Stromal cell of bone marrow (primary cell): ENCODE data around the gene PHF14.

ENCODE experiments used
- DNase-seq: peaks from one replicate; pipeline ENCODE4 v3.0.0-alpha.2; 2012; ENCODE audit warnings: low read depth

Gene PHF14

DNA sequence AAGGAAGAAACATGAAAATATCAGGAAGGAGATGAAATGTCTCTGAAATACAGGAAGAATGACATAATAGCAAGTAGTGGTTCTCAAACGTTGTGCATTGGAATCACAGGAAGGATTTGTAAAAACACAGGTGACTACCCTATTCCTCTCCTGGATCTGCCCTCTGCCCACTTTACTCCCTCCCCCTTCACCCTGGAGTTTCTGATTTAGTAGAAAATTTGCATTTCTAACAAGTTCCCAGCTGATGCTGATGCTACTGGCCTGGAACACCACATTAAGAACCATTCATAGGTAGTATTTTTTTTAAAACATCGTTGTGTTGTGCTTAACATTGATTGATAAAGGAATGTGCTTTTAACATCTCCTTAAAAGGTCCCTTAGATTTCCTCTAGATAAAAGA is 130.9 kb downstream of the PHF14 start:
- no peak for DNase-seq

GRCh38 chr7:11109659-11110058 is 136.0 kb downstream of the PHF14 start:
- no peak for DNase-seq

GRCh38 chr7:11120068-11120664 is 146.5 kb downstream of the PHF14 start:
- no peak for DNase-seq

GRCh38 chr7:11120675-11121220 is 147.1 kb downstream of the PHF14 start:
- DNase-seq: no peak

- no peak for DNase-seq
These were observed 151.3 kb downstream of the PHF14 start for GRCh38 chr7:11124856-11125559.

DNA sequence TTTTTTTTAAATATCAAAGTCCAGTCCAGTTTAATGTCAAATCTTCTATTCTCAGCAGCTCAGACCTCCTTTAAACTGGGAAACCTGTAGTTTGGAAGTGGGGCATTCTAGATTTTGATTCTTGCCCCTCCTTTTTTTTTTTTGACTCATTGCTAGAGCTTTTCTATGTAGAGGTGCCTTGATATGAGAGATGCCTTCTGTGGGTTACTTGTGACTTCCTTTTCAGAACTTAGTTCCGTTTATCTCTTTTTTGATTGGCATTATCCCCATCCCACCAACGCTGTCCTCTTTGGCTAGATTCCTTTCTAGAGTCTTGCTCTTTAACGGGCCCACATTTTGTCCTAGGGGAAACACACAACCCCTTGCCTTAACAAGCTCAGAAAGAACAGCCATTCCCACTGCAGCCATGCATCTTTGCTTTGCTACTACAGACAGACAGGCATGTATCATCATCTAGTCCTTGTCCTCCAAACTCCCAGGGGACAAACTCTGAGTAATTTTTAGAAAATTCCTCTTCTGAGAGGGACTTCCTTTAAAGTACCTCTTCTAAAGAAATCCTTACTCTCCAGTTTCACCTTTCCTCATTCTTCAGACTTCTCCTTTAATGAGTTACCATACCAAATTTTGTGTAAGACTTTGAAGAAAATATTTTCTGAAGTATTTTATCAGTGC is 153.6 kb downstream of the PHF14 start:
- DNase-seq: no peak

DNA sequence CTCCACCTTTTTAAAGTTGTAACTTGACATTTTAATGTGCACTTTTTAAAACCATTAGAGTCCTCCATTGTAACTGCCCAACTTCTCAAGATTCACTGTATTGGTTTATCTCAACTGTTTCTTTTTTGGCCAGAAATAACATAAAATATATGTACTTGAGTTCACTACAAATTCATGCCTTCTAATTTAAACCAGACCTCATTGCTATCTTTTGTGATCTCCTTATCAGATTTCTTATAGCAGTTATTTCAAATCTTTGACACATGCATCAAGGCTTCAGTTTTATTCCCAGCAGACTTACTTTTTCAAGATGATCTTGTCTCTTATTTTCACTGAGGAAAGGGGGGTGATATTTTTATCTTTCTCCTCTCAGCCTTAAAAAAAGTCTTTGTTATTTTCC is 154.3 kb downstream of the PHF14 start:
- DNase-seq: no peak

GRCh38 chr7:11128498-11128897 is 154.8 kb downstream of the PHF14 start:
- DNase-seq: no peak

DNA sequence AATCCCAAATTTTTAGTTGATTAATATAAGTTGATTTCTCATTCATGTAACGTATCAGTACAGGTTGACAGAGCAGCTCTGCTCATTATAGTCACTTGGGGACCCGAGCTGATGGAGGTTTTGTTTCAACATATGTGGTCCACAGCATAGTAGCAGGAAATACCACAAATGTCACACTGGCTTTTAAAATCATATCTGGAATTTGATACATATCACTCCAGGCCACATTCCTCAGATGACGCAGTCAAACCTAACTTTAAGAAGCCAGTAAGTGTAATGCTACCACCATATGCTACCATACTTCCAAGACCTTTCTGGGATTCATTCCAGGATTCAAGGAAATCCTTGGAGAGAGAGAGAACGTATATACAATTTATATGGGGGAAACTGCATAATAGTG is 156.3 kb downstream of the PHF14 start:
- peak; percentile 9 for DNase-seq

GRCh38 chr7:11130601-11131000 is 156.9 kb downstream of the PHF14 start:
- DNase-seq: no peak

GRCh38 chr7:11133436-11133959 is 159.8 kb downstream of the PHF14 start:
- no peak for DNase-seq

- no peak for DNase-seq
These were observed 161.9 kb downstream of the PHF14 start for GRCh38 chr7:11135573-11135972.

DNA sequence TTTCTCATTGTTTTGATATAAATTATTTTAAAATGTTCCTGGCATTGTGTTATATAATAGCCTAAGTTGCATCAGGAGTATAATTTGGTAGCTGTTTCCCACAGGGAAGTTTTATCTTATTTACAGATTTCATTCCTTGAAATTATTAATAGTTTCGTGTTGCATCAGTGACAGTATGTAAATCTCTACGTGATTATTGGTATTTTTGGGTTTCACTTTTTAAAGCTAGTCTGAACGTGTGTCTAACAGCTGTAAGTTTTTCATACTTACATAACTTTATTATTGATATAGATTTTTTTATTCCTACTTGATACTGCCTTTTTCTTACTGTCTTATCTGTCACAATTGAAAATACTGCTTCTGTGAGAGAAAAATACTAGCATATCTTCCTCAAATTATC is 167.9 kb downstream of the PHF14 start:
- DNase-seq: no peak

GRCh38 chr7:11153694-11154093 is 180.0 kb downstream of the PHF14 start:
- DNase-seq: no peak

DNA sequence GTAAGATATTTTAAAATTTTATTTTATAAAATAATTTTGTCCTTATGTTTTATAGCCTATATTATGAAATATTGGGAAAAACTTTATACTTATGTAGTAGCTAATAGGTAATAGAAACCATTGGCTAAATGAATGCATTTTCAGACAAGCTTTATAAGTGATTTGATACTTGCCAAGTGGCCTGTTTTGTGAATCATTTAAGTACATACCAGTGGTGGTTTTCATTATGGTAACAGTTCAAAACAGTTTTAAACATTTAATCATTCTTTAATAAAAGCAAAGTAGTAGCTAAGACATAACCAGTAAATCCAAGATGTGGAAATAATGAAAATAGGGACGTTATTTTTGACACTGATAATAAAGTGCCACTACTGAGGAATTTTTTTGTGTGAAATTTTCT is 182.2 kb downstream of the PHF14 start:
- peak; percentile 55 for DNase-seq

- DNase-seq: no peak
These were observed 187.8 kb downstream of the PHF14 start for GRCh38 chr7:11161499-11161898.

GRCh38 chr7:11163220-11163619 is 189.5 kb downstream of the PHF14 start:
- no peak for DNase-seq

DNA sequence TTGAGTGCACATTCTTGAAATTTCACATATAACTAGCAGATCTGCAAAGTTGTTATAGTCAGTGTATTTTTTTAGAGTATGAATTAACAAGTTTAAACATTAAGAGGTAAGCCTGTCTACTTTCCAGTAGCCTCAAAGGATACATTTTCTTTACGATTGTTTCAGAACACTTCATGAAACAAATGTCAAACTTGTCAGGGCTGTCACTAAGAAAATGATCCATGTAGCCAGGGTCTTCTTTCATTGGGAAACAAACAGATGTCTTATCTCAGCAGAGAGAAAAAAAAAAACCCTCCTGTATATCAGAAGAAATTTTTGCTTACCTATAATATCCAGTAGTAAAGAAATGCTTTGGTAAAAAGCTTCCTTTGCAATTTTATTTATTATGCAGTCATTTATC is 192.4 kb downstream of the PHF14 start:
- DNase-seq: no peak

- DNase-seq: no peak
These were observed 195.0 kb downstream of the PHF14 start for GRCh38 chr7:11168650-11169170.

DNA sequence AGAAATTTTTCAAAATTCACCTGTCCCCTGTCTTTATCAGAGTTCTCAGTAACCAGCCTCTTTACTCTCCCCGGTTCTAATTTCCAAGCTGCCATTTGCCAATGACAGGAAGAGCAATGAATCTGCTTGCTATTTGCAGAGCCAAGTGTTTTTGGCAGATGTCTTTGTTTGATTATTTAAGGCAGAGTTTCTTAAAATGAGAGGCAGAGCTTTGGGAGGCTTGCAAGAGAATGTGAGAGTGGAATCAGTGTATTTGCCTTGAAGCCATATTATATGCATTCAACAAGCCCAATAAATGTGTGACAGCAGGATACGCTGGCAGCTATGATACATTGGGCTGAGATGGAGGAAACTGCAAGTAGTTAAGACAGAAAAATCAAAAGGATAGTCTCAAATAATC is 196.5 kb downstream of the PHF14 start:
- no peak for DNase-seq

GRCh38 chr7:11170863-11171568 is 197.3 kb downstream of the PHF14 start:
- no peak for DNase-seq

GRCh38 chr7:11171569-11172192 is 198.0 kb downstream of the PHF14 start:
- DNase-seq: no peak
